Activated gamma-delta T cell treated with Interleukin-2 at 50 U/mL for 16 hours (primary cell): Measurements from ENCODE around the gene CCDC144A.
"Not testable (repeated sequence)": the region's sequence is repeated elsewhere in the genome, so short reads cannot be mapped to it uniquely, and the experiment has no call there.

Experiments
- DNase-seq: peaks from one replicate; pipeline ENCODE4 v3.0.0-alpha.2; 2020

CCDC144A gene

DNA sequence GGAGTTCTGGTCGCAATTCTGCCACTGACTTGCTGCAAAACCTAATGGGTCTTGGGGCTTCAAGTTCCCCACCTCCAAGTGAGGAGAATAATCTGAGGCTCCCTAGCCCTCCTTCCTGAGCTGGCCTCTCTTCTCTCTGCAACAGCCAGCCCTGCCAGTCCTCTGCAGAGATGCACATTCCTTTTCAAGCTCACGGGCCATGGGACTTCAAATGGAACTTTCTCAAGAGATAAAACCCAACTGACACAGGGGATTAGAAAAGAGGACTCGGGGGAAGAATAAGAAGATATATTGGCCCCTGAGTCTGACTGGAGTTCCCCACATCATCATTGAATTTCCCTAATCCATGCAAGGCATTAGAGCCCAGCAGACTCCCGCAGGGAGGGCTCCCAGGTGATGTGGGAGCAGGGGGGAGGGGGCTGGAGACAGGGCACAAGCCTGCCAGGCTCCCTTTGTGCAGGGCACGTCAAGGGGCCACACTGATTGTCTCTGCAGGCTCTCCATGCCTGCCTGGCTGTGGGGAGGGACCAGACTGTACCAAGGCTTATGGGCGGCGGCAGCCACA, 131.0 kb downstream of the CCDC144A start:
- DNase-seq: no peak

DNA sequence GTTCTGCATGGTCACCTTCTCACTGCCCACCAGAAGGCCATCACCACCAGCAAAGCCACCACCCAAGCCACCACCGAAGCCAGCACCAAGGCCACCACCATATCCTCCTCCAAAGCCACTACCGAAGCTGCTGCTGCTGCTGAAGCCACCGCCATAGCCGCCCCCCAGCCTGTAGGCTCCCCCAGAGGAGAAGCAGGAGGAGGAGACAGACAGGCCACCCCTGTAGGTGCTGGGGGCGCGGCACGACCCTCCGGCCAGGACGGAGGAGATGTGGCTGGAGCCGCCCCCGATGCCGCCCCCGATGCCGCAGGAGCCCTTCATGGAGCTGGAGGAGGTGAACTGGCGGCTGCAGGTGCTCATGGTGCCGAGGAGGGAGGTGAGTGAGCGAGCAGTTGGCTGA, 132.1 kb downstream of the CCDC144A start:
- not testable (repeated sequence) for DNase-seq

DNA sequence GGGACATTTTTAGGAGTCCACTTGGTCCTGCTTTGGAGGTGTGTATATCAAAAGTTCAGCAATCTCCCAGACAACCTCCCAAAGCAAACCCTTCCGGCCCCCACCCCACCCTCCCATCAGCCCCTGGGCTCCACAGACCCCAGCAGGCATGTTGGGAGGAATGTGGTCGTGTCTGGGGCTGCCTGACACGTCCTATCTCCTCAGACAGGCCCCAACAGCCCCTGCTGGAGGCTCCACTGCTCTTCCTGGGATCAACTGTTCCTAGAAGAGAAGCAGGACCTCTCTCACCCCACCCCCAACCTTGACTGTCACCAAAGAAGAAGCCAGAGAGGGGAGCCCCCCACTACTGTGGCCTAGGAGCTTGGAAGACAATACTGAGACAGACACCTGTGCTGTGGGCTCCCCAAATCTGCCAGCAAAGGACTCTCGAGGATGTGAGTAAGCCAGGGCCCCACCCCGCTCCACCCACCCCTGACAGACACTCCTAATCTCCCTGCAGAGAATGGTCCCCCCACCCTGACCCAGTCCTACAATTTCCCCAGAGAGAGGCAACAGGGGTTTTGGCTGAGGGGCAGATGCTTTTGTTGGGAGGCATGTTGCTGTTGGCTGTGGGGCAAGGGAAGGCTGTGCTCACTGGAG, 133.8 kb downstream of the CCDC144A start:
- DNase-seq: not testable (repeated sequence)
